Ovary (tissue), 3 donors: Measurements from ENCODE around the gene DUSP16.

Experiments used
- CTCF ChIP-seq, 3 donors: fragments of 450-650 bp in 2 of 3; fragments of 200-600 bp in 1 of 3; IDR thresholded peaks; one replicate each; pipeline versions ENCODE4 v1.5.1 to v1.8.0; 2016 to 2022; ENCODE audit warnings: antibody characterized with exemption in 3 of 3, mild to moderate bottlenecking in 1 of 3
- POLR2A ChIP-seq: fragments of 450-650 bp; IDR thresholded peaks from one replicate; pipeline ENCODE4 v1.6.1; 2017; ENCODE audit warnings: antibody characterized with exemption, mild to moderate bottlenecking, moderate library complexity
- donor health status: DM: no; HTN: no; CAD: no.

GRCh38 chr12:12524128-12524527 lies 38.5 kb downstream of the DUSP16 start:
- TF ChIP-seq POLR2A (no peak), CTCF (IDR thresholded peaks at IDR 0.05) (no peak)
